GM23338 (cell line): ENCODE data around the gene ADGRL3.

Source experiments
- CREB1 ChIP-seq: fragments of 250-450 bp; sonication (Bioruptor Pico); IDR thresholded peaks from 2 replicates; pipeline ENCODE4 v1.5.0; 2020; ENCODE audit warnings: low read depth, mild to moderate bottlenecking, moderate library complexity
- EZH2 ChIP-seq: fragments of 200-600 bp; sonication (generic); IDR thresholded peaks from one replicate; pipeline ENCODE4 v1.8.0; 2017; ENCODE audit warnings: antibody characterized with exemption, mild to moderate bottlenecking, low read depth; ENCODE audit not compliant: unreplicated experiment
- ZNF114 ChIP-seq: fragments of 250-450 bp; sonication (Bioruptor Pico); IDR thresholded peaks from 2 replicates; pipeline ENCODE4 v1.5.0; 2020; ENCODE audit warnings: mild to moderate bottlenecking, moderate library complexity
- TF ChIP-seq, protein P1 (sequence below), 2 experiments: fragments of 200-600 bp in 1 of 2; sonication (generic) in 1 of 2; conservative IDR thresholded peaks; 2 replicates each; pipeline versions ENCODE4 v1.5.1 to v1.6.1; 2016 to 2017; ENCODE audit warnings: antibody characterized with exemption in 2 of 2, low read depth in 2 of 2, mild to moderate bottlenecking in 2 of 2, moderate library complexity in 1 of 2
- TF ChIP-seq, protein P2 (sequence below): IDR thresholded peaks from one replicate; pipeline ENCODE4 v1.6.1; 2018; ENCODE audit warnings: antibody characterized with exemption; ENCODE audit not compliant: unreplicated experiment

DNA sequence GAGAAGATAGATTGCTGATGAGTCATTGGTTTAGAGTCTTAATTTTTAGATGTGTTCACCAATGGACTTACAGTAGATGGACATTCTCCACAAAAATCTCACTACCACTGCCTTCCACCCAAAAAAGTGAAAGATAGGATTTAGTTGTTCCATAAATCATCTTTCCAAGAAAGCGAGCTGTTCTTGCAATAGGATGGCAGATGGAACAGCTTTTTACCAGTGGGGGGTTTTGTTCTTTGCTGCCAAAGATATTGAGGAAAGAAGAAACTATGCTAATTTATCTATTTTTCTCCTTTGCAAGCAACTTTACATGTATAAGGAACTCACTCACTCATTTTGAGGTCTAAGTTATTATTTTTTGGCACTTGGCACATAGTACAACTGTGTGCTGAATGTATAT is 109.5 kb downstream of the ADGRL3 start:
- TF ChIP-seq EZH2 (no peak), CREB1 (CRISPR knock-in tag) (no peak), ZNF114 (CRISPR knock-in tag) (no peak)
- TF ChIP-seq, protein P1, sequence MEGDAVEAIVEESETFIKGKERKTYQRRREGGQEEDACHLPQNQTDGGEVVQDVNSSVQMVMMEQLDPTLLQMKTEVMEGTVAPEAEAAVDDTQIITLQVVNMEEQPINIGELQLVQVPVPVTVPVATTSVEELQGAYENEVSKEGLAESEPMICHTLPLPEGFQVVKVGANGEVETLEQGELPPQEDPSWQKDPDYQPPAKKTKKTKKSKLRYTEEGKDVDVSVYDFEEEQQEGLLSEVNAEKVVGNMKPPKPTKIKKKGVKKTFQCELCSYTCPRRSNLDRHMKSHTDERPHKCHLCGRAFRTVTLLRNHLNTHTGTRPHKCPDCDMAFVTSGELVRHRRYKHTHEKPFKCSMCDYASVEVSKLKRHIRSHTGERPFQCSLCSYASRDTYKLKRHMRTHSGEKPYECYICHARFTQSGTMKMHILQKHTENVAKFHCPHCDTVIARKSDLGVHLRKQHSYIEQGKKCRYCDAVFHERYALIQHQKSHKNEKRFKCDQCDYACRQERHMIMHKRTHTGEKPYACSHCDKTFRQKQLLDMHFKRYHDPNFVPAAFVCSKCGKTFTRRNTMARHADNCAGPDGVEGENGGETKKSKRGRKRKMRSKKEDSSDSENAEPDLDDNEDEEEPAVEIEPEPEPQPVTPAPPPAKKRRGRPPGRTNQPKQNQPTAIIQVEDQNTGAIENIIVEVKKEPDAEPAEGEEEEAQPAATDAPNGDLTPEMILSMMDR (conservative IDR thresholded peaks at IDR 0.05; ENCODE audit: low read depth in 2 of 2) = no peak
- TF ChIP-seq, protein P2, sequence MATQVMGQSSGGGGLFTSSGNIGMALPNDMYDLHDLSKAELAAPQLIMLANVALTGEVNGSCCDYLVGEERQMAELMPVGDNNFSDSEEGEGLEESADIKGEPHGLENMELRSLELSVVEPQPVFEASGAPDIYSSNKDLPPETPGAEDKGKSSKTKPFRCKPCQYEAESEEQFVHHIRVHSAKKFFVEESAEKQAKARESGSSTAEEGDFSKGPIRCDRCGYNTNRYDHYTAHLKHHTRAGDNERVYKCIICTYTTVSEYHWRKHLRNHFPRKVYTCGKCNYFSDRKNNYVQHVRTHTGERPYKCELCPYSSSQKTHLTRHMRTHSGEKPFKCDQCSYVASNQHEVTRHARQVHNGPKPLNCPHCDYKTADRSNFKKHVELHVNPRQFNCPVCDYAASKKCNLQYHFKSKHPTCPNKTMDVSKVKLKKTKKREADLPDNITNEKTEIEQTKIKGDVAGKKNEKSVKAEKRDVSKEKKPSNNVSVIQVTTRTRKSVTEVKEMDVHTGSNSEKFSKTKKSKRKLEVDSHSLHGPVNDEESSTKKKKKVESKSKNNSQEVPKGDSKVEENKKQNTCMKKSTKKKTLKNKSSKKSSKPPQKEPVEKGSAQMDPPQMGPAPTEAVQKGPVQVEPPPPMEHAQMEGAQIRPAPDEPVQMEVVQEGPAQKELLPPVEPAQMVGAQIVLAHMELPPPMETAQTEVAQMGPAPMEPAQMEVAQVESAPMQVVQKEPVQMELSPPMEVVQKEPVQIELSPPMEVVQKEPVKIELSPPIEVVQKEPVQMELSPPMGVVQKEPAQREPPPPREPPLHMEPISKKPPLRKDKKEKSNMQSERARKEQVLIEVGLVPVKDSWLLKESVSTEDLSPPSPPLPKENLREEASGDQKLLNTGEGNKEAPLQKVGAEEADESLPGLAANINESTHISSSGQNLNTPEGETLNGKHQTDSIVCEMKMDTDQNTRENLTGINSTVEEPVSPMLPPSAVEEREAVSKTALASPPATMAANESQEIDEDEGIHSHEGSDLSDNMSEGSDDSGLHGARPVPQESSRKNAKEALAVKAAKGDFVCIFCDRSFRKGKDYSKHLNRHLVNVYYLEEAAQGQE = no peak
